ENCODE results near the gene RSPRY1.
A peak's percentile ranks its signal among the peaks of the same experiment; 100 is the strongest.

The RSPRY1 gene

DNA sequence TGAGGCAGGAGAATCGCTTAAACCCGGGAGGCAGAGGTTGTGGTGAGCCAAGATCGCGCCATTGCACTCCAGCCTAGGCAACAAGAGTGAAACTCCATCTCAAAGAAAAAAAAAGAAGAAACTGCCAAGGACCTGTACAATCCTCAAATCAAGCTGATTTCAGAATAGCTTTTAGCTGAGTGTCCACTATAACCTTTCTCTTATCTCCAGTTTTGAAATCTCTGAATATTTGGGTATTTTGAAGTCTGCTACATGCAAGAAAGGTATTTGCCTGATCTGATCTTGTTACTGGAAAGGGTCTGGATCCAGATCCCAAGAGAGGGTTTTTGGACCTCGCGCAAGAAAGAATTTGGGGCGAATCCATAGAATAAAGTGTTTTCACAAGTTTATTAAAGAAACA lies 39.8 kb downstream of the RSPRY1 start:
- DNase-seq: no peak

DNA sequence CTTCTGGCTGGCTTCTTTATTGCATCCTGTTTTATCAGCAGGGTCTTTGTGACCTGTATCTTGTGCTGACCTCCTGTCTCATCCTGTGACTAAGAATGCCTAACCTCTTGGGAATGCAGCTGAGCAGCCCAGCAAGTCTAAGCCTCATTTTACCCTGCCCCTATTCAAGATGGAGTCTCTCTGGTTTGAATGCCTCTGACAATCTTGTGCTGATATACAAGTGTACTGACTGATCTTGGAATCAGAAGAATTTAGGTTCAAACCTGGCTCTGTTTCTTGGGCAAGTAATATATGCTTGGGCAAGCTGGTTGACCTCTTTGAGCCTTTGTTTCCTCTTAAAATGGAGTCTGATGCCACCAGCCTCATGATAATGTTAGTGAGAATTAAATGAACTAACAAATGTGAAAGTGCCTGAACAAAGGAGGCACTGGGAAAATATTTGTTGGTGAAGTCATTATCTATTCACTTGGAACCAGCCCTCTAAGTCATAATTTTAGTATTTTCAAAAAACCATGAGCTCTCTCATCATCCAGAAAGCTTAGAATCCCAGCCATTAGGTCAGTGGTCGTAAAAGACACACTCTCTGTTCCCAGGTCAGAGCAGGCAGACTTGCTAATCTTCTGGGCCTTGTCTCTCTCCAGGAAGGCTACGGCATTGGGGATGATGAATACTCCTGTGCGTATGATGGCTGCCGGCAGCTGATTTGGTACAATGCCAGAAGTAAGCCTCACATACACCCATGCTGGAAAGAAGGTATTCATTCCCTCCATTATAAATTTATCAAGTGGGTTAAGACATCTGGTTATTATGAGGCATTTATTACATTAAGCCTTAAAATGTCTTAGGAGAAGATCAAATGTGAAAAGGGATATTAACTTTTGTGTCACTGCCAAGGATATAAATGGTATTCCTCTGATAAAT lies 40.8 kb downstream of the RSPRY1 start:
- no peak for DNase-seq

DNA sequence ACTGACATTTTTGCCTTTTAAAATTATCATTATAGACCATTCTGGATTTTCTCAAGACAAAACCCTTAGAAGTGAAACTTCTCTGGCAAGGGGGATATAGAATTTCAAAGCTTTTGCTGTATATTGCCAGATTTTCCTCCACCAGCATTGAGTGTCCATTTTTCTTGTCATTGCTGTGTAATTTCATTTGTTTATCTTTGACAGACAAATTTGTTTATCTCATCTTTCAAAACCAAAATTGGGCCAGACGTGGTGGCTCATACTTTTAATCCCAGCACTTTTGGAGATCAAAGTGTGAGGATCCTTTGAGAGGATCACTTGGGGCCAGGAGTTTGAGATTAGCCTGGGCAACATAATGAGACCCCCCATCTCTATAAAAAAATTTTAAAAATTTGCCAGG lies 43.0 kb downstream of the RSPRY1 start:
- DNase-seq: no peak

DNA sequence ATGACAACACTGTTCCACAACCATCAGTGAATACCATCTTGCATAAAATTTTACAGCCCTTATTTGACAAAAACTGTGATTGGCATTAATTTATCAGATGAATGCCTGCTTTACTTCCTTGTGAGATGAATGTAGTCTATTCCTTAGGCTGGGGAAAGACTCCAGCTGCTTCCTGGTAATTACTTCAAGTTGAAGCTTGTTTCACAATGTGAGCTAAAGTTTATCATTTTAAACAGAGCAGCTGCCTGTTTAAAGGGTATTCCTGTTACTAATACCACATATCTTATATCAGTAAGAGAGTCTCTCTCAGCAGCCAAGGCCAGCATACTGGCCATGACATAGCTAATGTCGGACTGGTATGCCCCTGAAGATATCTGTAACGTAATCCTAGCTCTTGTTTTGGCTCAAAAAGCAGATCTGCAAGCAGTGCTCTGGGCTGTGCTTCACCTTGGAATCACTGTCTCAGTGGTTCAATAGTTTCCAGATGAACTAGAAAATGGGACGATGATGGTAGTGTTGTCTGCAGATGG lies 45.8 kb downstream of the RSPRY1 start:
- no peak for DNase-seq

DNA sequence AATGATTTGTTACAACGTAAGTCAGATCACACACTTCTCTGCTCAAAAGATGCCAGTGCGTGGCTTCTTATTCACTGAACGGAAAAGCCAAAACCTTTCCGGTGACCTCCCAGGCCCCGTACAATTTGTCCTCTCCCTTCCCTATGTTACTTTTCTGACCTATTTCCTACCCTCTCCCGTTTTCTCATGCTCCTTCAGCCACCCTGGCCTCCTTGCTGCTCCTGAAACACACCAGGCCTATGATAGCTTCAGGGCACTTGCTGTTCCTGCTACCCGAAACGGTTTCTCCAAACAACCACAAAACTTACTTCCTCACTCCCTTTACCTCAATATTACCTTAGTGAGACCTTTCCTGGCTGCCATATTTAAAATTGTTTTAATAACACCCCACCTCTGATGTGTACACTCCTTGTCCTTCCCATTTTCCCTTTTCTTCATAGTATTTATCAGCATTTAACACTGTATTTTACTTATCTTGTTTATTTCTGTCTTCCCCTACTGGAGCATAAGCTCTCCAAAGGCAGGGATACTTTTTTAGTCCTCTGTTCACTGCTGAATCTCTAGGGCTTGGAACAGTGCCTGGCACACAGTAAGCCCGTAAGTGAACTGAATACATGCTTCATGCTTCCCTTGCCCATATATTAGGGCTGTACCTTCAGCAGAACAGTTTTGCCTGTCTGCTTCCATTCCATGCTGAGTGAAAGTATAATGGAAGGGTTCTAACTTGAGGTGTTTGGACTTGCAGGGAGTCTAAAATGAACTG lies 48.0 kb downstream of the RSPRY1 start:
- no peak for DNase-seq

DNA sequence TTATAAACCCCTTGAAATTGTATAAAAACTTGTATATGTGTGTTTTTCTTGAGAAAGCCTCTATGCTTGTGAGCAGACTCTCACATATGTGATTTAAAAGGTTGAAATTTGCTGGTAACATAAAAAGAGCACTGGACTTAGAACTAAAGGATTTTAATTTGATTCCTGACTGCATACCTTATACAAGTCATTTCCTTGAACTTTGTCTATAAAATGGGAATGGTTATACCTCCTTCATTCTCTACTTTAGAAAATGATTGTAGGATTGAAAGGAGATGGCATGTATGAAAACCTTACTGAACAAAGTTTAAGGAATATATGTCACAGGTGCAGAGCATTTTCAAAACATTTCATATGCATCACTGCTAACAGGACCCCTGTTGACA lies 48.6 kb downstream of the RSPRY1 start:
- DNase-seq: no peak

DNA sequence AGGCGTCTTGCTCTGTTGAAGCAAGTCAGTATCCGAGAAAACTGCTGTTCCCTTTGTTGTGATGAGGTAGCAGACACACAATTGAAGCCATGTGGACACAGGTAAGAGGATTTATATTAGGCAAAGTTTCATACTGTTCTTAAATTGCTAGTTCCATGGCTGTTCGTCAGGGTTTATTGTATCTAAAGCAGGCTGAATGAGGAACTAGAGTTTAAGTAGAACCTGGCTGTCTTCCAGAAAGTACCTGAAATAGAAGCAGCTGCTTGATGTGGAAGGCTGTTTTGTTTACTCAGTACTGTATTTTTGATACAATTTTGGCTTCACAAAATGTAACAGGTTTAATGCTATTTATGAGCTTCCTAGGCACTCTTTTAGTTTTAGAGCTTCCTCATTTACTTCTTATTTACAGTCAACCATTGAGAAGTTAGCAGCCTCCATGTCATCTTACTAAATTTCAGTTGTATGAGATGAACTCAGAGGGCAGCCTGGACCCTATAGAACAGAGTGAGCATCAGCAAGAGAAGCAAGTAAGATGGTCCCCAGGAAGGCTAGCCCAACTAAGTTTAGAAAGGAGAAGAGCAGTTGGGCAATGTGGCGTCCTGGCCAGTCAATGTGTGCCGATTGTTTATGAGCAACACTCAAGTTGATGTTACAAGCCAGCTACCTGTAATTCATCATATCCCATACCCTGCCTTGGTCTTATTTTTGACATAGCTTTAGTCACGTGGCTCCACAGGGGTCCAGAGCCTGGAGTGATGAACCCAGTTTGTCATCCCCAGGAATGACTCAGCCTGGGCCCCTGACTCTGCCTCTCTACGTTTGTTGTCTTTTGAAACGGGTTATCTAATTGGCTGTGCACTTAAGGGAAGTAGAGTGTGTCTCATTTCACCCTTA lies 49.2 kb downstream of the RSPRY1 start:
- no peak for DNase-seq

DNA sequence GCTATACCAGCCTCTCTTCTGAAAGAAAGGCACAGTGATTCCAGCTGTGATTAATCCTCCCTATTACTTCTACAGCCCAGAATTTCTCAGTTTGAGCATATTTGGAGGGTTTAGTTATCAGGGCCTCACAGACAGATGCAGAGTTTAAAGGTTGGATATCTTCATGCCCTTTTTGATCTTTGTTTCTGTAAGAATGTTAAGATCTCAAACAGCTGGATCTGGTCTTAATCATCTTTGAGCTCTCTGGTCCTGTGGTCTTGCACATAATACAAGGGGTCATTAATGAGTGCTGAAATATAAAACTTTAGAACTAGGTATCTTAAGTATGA lies 49.9 kb downstream of the RSPRY1 start:
- no peak for DNase-seq

DNA sequence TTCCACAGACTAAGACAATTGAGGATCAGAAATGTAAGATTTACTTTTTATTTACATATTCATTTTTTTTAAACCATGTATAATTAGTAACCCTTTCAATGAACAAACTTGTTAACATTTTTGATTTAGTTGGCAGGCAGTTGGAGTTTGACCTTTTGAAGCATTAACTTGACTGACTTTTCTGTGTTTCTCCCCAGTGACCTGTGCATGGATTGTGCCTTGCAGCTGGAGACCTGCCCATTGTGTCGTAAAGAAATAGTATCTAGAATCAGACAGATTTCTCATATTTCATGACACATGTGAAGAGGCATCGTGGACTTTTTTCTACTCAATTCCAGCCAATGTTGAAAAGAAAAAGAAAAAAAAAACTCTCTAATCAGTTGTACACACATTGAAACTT lies 52.6 kb downstream of the RSPRY1 start:
- DNase-seq: no peak

DNA sequence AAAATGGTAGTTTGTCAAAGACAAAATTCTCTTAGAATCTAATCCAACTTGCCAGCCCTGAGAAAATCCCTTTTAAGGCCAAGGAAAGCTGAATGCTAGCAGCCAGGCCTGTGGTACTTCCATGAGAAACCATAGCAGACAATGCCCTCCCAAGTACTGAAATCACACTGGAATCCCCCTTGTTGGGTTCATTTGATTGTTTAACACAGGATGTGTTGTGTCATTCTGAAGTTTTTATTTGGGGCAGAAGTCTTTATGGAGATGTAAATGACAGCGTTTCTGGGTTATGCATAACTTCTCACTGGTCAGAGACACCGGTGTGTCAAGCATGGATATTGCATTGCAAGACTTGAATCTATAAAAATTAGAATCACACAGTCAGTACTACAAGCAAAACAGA lies 53.0 kb downstream of the RSPRY1 start:
- no peak for DNase-seq

DNA sequence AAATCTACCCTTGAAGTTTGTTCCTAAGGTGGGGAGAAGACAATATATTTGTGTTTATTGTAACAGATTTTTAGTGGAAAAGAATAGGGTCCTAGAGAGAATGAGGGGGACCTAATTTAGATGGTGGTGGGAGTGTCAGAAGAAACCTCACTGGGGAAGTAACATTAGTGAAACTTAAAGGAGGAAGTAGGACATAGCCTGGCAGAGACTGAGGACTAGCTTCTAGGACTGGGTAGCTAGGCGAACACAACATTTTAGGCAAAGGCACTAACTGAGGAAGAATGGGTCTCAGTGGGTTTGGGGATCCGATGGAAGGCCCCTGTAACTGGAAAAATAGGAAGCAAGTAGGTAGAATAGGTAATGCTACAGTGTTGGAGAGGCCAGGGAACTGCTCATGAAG lies 54.7 kb downstream of the RSPRY1 start:
- DNase-seq: no peak

DNA sequence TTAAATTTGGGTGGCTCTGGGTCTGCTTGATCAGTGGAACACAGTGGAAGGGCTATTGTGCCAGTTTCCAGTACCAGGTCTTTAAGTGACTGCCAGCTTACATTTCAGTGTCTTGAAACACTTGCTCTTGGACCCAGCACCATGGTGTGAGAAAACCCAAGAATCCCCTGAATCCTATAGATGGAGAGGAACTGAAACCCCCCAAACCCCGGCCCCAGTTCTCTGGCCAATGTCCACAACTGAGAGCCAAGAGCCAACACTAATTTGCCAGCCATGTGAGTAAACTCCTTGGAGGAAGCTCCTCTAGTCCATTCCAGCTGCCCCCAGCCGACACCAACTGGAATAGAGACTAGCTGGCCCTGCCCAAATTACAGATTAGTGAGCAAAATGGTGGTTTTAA lies 56.5 kb downstream of the RSPRY1 start:
- DNase-seq: no peak

DNA sequence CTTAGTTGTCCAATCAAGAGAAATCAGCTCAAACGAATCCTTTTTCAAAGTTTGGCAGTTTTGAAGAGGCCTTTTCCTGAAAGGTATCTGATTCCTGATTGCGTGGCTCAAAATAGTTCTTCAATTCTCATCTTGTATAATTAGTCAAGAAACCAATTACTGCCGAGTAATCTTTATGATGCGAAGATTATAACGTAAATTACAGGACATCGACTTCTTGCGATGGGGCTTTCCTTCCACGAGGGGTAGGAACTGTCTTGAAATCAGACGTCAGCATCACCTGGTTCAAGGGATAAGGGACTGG lies 58.3 kb downstream of the RSPRY1 start:
- DNase-seq: no peak

DNA sequence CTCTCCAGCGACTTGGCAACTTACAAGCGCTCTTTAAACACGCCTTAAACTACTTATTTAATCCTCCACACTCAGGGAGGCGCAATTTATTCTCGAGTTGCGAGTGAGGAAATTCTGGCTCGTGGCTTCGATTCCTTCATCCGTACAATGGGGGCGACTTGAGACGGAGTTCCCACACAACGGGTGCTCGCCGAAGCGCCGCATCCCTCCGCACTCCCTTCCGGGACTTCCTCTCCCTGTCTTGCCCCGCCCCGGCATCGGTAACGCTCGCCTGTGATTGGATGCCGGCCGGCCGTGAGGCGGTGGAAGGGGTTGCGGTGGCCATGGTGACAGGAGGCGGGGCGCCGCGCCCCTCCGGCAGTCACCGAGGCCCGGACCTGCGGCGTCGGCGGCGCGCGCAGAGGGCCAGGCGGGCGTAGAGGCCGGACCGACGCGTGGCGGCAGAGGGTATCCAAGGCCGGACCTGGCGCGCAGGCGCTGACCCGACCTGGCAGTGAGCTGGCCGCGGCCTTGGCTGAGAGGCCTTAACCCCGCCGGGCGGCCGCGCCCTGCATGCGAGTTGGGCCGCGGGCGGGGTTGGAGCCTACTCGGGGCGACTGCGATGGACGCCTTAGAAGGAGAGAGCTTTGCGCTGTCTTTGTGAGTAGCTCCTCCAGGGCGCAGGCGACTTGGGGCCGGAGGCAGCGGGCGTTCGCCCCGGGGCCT lies 58.8 kb downstream of the RSPRY1 start, which contains the start of gene ARL2BP:
Gene ARL2BP (plus strand): TSS at position 493 of the 705 bp plus-strand sequence. CDS start 109 bp downstream, at position 602.
- peak; percentile 97 for DNase-seq

DNA sequence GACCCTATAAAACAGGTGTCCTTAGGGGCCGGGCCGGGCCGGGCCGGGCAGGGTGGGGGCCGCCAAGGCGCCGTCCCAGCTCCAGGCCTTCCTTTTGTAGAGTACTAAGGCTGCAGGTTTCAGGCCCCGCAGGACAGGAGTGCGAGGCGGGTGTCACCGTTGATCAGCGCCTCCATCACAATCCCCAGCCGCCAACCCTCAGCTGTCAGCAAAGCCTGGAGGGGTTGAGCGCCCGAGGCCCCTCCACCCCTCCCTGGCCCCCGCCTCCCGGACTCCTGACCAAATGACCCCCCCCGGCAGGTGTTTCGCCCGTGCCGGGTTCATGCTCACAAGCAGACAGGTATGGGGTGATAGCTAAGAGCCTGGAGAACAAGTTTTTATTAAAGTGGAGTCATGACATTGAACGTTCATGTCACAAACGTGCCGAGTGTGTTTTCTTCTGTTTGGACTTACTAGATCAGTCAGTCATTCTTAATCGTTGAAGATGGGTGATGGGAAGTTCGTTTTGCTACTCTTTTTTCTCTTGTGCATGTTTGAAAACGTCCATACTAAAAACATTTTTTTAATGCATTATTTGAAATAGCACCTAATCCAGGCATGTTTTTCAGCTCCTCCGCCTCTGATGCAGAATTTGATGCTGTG lies 59.5 kb downstream of the RSPRY1 start:
- DNase-seq: no peak

DNA sequence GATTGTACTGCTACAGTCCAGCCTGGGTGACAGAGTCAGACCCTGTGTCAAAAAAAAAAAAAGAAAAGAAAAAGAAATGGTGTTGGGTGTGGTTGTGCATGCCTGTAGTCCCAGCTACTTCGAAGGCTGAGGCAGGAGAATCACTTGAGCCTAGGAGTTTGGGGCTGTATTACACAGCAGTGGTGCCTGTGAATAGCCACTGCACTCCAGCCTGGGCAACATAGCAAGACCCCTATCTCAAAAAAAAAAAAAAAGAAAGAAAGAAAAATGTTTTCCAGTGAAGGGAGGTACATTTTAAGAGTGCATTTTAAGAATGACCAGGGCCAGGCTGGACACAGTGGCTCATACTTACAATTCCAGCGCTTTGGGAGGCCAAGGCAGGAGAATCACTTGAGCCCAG lies 65.2 kb downstream of the RSPRY1 start:
- DNase-seq: no peak

DNA sequence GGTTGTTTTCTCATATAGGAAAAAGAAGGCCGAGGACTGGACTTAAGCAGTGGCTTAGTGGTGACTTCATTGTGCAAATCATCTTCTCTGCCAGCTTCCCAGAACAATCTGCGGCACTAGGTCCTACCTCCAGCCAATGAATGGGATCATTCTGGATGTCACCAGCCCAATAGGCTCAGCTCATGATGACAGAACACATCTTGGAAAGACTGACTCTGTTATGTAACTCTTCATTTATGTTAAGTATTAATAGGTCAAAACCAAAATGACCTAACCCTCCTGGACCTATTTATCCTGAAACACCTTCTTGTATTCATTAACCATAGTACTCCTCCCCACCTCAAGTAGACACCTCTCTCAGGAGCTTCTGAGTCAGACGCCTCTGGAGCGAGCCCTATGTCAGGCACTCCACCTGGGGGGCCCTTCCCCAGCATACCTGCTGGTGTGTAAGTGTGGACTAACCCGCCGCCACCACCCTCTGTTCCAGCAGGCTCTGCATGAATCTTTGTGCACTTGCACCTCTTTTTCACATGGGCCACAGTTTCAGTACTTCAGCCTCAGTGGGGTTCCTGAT lies 66.1 kb downstream of the RSPRY1 start:
- no peak for DNase-seq

DNA sequence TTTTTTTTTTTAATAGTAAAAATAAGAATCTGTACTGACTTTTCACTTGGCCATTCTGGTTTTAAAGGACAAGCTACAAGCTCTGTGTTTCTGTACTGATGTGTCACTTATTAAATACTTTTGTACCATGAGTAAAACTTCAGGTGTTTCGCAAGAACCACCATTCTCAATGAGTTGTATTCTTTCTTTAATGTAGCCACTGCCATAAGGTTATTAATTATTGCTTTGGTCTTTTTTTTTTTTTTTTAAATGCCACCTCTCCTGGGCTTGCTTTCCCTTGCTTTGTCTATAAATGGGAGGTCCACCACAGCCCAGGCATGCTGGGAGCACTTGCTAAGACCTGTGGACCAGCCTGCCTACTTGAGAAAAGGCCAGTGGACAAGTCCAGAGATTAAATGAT lies 67.3 kb downstream of the RSPRY1 start:
- no peak for DNase-seq

DNA sequence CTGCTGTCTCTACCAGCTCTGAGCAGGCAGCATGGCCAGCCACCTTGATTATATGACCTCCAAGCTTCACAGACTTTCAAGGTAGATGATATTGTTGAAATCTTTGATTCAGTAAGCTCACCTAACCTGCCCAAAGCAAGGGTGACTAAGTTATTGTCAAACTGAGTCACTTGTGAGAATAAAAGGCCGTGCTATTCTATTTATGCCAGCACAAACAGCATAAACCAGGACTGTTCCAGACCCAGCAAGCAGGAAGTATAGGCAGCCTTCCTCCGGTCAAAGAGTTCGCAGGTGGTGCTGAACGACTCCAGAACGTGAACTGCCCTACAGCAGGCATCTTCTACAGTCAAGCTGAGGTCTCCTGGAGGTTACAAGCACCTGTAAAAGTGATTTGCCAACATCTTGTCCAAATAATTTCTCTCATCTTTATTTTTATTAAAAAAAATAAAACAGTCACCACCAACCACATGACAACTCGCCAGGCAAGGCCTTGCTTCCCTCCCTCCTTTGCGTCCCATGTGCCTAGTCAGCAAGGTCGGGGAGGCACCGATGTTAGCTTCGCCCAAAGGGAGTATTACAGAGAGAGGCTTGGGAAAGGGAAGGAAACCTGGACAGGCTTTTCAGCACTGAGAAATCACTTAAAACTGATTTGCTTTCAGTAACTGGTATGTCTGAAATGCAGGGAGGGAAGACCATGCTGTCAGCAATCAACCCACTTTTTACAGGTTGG lies 69.7 kb downstream of the RSPRY1 start:
- no peak for DNase-seq

DNA sequence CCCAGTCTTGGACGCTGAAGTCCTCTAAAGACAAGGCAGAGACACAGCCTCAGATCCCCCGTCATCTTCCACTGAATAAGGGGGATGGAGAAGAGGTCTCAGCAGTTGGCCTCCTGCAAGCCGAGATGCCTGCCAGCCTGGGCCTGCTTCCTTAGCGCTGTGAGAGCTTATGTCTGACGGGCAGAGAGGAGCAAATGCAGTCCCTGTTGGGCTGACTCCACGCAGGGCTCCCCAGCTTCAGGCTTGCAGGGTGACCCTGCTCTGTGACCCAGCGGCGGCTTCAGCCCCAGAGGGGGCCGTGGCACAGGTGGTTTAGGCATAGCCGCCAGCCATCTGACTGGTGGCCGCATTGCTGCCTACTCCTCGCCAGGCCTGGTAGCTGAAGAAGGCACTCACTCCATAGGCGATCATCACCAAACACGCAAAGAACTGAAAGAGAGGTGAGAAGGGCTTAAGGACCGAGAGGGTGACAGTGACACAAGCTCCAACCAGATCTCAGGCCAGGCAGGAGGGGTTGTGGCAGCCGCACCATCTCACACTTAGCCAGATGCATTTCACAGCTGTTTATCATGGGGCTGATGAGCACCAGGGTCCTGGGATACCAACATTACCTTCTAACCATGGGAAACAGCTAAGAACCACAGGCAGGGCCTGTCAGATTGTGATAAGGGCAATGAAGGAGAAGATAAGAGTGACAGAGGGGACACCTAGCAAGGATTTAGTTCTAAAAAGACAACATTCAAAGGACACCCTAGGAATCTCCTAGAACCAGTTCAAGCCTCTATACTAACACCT lies 70.7 kb downstream of the RSPRY1 start:
- no peak for DNase-seq
